ENCODE measurements around the gene GCNT3.
"Not testable (repeated sequence)": the region's sequence is repeated elsewhere in the genome, so short reads cannot be mapped to it uniquely, and the experiment has no call there.

The GCNT3 gene

DNA sequence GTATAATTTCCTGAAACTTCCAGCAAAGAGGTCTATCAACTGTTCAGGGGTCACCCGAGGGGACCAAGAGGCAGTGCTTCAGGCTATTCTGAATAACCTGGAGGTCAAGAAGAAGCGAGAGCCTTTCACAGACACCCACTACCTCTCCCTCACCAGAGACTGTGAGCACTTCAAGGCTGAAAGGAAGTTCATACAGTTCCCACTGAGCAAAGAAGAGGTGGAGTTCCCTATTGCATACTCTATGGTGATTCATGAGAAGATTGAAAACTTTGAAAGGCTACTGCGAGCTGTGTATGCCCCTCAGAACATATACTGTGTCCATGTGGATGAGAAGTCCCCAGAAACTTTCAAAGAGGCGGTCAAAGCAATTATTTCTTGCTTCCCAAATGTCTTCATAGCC lies 6.8 kb downstream of the GCNT3 start:
- DNase-seq = no peak

GRCh38 chr15:59622289-59622688 lies 10.7 kb downstream of the GCNT3 start:
- DNase-seq = peak; percentile 1

DNA sequence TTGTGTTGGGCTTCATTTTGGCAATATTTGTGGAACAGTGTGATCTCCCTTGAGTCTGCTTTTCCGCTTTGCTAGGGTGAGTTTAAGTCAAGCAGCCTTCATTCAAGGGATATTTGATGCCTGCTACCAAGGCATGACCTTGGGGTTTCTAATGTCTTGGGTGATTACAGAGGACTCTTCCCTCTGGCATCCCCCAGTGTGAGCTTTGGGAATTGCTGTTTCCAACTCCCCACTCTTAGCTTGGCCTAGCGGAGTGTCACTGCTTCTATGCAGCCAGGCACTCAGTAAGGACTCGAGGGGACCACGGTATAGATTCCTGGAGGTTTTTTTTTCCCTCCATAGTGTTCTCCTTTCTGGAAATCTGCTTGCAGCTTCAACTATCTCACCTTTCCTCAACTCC lies 21.1 kb downstream of the GCNT3 start:
- no peak for DNase-seq

- no peak for DNase-seq
These were observed 24.6 kb downstream of the GCNT3 start for GRCh38 chr15:59636184-59636583.

DNA sequence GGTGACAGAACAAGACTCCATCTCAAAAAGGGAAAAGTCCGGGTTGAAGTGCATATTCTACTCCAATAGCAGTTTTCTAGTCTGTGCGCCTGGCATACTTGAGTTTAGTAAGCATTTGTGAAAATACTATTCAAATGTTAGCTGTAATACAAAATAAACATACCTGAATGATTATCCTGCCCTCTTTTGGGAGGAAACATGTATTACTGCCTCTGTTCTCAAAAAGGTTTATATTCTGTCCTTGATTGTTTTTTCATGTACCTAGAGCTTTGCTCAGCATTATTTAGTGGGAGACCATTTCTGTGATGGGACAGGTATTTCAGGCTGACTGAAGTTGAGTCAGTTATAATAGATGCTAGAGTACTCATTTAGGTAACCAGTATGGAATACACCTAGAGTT lies 25.9 kb downstream of the GCNT3 start:
- not testable (repeated sequence) for DNase-seq

DNA sequence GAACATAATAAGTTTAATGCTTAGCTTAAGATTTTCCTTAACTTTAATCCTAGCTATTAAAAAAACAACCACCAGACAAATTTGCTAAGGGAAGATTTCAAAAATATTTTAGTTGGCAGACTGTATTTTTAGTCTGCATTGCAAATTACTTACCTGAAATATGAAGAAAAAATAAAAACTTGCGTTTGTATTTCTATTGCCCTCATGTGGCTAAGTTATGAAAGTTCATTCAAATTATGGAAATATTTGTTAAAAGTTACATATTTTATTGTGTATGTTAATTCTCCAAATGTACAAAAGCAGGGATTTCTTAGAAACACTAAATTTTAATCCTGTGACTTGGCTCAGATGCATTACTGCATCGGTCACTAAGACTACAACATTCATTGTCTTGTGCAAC lies 30.8 kb downstream of the GCNT3 start:
- no peak for DNase-seq

DNA sequence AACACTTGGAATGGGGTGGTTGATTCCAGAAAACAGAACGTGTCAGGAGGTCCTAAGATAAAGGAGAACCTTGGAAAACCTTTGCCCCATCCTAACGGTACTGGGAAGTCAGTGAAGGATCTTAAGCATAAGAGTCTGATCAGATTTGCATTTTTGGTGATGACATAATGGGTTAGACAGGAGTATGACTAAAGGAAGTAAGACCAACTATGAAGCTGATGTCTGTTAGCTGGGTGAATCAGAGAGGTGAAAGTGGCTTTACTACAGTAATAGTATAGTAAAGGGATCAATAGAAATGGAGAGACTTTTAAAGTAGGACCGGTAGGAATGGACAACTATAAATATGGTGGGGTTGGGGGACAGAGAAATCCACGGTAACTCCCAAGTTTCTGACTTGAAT lies 33.2 kb downstream of the GCNT3 start:
- no peak for DNase-seq

- DNase-seq = not testable (repeated sequence)
These were observed 34.2 kb downstream of the GCNT3 start for GRCh38 chr15:59645812-59646211.

- DNase-seq = no peak
These were observed 34.7 kb downstream of the GCNT3 start for GRCh38 chr15:59646277-59646676.

DNA sequence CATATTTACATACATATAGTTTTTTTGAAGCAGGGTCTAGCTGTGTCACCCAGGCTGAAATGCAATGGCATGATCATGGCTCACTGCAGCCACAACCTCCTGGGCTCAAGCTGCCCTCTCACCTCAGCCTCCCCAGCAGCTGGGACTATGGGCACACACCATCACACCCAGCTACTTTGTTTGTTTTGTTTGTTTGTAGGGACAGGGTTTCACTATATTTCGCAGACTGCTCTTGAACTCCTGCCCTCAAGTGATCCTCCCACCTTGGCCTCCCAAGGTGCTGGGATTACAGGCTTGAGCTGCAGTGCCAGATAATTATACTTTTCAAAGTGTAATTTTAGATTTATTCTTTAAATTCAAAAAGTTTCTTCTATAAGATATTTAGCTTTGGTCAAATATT lies 35.5 kb downstream of the GCNT3 start:
- DNase-seq = no peak

GRCh38 chr15:59649603-59650002 lies 38.0 kb downstream of the GCNT3 start:
- DNase-seq = no peak

- DNase-seq = no peak
These were observed 42.5 kb downstream of the GCNT3 start for GRCh38 chr15:59654046-59654445.

GRCh38 chr15:59656897-59657634 lies 45.5 kb downstream of the GCNT3 start, which contains the start of gene GTF2A2:
GTF2A2 (minus strand) TSS chr15:59657515; CDS start chr15:59652277, 5,238 bp downstream.
- DNase-seq = peak; percentile 92

DNA sequence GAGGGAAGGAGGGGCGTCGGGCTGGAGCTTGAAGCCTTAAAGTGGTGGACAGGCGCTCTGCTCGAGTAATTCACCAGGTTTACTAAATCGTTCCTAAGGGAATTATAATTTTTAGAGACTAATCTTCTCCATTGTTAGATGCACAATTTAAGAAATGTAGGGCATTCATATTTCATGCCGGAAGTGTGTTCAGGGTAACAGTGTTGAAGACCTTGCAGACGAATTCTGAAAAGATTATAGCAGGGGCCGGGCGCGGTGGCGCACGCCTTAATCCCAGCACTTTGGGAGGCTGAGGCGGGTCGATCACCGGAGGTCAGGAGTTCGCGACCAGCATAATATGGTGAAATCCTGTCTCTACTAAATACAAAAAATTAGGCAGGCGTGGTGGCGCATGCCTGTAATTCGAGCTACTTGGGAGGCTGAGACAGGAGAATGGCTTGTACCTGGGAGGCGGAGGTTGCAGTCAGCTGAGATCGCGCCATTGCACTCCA lies 46.1 kb downstream of the GCNT3 start:
- no peak for DNase-seq

GRCh38 chr15:59659366-59659765 lies 47.8 kb downstream of the GCNT3 start:
- DNase-seq = no peak

GRCh38 chr15:59662260-59662659 lies 50.7 kb downstream of the GCNT3 start:
- DNase-seq = no peak

- DNase-seq = no peak
These were observed 57.0 kb downstream of the GCNT3 start for GRCh38 chr15:59668556-59668955.

Measured in CD4-positive, alpha-beta T cell treated with Interleukin-21 for 1 hour (primary cell).